ENCODE data around the gene PARD3B. TPM values are rescaled to one million over a fixed set of nuclear protein-coding genes. Genes with fewer than 3 reads are reported as not detected.

PARD3B gene
- total RNA-seq, 1 experiment from 2014 or later: 3.6 TPM

DNA sequence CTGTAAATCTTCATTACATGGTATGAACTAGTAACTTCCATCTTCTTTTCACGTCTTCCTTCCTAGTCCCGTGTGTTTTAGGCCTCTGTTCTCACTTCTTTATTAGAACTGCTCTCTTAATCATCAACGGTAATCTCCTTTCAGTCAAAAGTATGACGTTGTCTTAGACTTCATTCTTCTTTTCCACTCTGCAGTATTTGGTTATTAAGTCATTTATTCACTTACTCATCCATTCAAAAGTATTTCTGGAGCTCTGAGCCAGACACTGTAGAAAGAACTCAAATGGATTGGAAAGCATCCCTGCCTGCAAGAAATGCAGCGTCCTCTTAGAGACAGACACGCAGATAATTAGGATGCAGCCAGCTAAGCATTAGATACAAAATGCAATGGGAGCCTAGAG, 642.5 kb downstream of the PARD3B start:
- in situ Hi-C loops (cut with HindIII; ENCODE audit: low pct_unique_long_range_greater_than_20kb, low sequenced_read_pairs) (no loop called here), intact Hi-C loops (cut with micrococcal nuclease; ENCODE audit: unreplicated experiment) (no loop called here)
- no TSS peak for BruUV-seq (replicated peaks)
- no peaks in the 10 kb centered on the region for H3K9me3 ChIP-seq (ENCODE audit: control insufficient read depth, insufficient read depth, low read depth, low read length)
- H3K27me3 ChIP-seq (ENCODE audit: control insufficient read depth, insufficient read depth, low read length): no peaks in the 10 kb centered on the region
- TF ChIP-seq POLR2AphosphoS5 (IDR thresholded peaks at IDR 0.05; ENCODE audit: low read depth, low read length) (no peak), TCF7L2 (IDR thresholded peaks at IDR 0.05; ENCODE audit: low read depth, low read length) (no peak), SIN3A (IDR thresholded peaks at IDR 0.05; ENCODE audit: borderline replicate concordance, insufficient read depth, low read depth, low read length) (no peak)
- H3K4me3 ChIP-seq (ENCODE audit: low read depth in 2 of 2, low read length in 2 of 2): no peak overlapping the region
- ATAC-seq (no peak), DNase-seq (ENCODE audit: low read depth, low spot score) (no peak)
- no peaks in the 10 kb centered on the region for H3K4me1 ChIP-seq (ENCODE audit: control insufficient read depth, insufficient read depth, low read length)
- H3K27ac ChIP-seq (ENCODE audit: low read length): no peak overlapping the region
- POLR2A ChIA-PET: no interaction called here
- CTCF ChIA-PET: no interaction called here
- no peaks in the 10 kb centered on the region for H3K36me3 ChIP-seq (ENCODE audit: control insufficient read depth, insufficient read depth, low read length)

DNA sequence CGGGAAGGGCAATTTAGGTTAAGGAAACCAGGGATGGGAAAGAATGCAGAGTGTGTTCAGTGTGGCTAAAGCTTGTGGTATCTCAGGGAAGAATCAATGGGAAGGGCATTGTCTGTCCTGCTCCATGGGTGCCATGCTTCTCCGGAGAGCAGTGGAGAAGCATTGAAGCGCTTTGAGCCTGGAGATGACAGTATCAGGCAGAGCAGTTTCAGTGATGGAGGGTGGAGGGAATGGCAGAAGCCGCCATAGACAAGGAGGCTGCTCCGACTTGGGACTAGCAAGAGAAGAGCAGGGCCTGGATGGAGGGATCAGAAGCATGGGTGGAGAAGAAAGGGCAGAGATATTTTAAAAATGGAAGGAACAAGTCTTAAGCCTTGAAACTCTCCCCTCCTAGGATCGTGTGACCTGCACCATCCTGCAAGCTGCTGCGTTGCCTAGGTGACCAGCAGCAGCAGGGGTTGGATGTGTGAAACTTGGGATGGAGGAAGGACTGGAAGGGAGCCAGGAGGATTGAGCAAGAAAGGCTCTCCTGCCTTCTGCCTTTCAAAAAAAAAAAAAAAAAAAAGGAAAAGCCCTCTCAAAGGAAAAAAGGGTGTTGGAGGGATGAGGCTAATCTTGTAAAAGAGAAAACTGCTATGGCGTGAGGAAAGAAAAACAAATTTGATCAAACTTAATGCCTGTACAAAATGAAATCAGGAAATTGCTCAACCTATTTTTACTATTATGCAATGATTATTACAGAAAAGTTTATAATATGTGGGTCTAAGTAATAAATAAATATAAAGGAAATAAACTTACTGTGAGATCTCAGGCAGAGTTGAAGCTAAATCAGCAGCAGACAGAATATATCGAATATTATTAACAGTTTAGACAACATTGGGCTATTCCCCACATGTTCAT, 643.2 kb downstream of the PARD3B start:
- POLR2A ChIA-PET: no interaction called here

More for the DNA sequence above, 643.2 kb downstream of the PARD3B start:
- in situ Hi-C loops (cut with HindIII; ENCODE audit: low pct_unique_long_range_greater_than_20kb, low sequenced_read_pairs): no loop called here
- no peak overlapping the region for H3K4me3 ChIP-seq (ENCODE audit: low read depth in 2 of 2, low read length in 2 of 2)
- DNase-seq (ENCODE audit: low read depth, low spot score) (no peak), ATAC-seq (no peak)
- no peaks in the 10 kb centered on the region for H3K9me3 ChIP-seq (ENCODE audit: control insufficient read depth, insufficient read depth, low read depth, low read length)
- H3K36me3 ChIP-seq (ENCODE audit: control insufficient read depth, insufficient read depth, low read length): no peaks in the 10 kb centered on the region
- no TSS peak for BruUV-seq (replicated peaks)
- intact Hi-C loops (cut with micrococcal nuclease; ENCODE audit: unreplicated experiment): no loop called here
- CTCF ChIA-PET: no interaction called here
- H3K27ac ChIP-seq (ENCODE audit: low read length): no peak overlapping the region
- H3K4me1 ChIP-seq (ENCODE audit: control insufficient read depth, insufficient read depth, low read length): no peaks in the 10 kb centered on the region; the same call in 1 of the 2 replicates
- TF ChIP-seq, protein P1, sequence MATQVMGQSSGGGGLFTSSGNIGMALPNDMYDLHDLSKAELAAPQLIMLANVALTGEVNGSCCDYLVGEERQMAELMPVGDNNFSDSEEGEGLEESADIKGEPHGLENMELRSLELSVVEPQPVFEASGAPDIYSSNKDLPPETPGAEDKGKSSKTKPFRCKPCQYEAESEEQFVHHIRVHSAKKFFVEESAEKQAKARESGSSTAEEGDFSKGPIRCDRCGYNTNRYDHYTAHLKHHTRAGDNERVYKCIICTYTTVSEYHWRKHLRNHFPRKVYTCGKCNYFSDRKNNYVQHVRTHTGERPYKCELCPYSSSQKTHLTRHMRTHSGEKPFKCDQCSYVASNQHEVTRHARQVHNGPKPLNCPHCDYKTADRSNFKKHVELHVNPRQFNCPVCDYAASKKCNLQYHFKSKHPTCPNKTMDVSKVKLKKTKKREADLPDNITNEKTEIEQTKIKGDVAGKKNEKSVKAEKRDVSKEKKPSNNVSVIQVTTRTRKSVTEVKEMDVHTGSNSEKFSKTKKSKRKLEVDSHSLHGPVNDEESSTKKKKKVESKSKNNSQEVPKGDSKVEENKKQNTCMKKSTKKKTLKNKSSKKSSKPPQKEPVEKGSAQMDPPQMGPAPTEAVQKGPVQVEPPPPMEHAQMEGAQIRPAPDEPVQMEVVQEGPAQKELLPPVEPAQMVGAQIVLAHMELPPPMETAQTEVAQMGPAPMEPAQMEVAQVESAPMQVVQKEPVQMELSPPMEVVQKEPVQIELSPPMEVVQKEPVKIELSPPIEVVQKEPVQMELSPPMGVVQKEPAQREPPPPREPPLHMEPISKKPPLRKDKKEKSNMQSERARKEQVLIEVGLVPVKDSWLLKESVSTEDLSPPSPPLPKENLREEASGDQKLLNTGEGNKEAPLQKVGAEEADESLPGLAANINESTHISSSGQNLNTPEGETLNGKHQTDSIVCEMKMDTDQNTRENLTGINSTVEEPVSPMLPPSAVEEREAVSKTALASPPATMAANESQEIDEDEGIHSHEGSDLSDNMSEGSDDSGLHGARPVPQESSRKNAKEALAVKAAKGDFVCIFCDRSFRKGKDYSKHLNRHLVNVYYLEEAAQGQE (IDR thresholded peaks at IDR 0.05; ENCODE audit: insufficient read depth in 1 of 2, low read depth in 2 of 2, low read length in 1 of 2): no peak
- TF ChIP-seq POLR2AphosphoS5 (IDR thresholded peaks at IDR 0.05; ENCODE audit: low read depth, low read length) (no peak), TCF7L2 (IDR thresholded peaks at IDR 0.05; ENCODE audit: low read depth, low read length) (no peak), SIN3A (IDR thresholded peaks at IDR 0.05; ENCODE audit: borderline replicate concordance, insufficient read depth, low read depth, low read length) (no peak)
- TF ChIP-seq, protein P2, sequence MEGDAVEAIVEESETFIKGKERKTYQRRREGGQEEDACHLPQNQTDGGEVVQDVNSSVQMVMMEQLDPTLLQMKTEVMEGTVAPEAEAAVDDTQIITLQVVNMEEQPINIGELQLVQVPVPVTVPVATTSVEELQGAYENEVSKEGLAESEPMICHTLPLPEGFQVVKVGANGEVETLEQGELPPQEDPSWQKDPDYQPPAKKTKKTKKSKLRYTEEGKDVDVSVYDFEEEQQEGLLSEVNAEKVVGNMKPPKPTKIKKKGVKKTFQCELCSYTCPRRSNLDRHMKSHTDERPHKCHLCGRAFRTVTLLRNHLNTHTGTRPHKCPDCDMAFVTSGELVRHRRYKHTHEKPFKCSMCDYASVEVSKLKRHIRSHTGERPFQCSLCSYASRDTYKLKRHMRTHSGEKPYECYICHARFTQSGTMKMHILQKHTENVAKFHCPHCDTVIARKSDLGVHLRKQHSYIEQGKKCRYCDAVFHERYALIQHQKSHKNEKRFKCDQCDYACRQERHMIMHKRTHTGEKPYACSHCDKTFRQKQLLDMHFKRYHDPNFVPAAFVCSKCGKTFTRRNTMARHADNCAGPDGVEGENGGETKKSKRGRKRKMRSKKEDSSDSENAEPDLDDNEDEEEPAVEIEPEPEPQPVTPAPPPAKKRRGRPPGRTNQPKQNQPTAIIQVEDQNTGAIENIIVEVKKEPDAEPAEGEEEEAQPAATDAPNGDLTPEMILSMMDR (IDR thresholded peaks at IDR 0.05): no peak
- H3K27me3 ChIP-seq (ENCODE audit: control insufficient read depth, insufficient read depth, low read length): no peaks in the 10 kb centered on the region

Data from Panc1 (cell line).